NOMO-1 treated with dmso at 0.1 percent for 144 hours (cell line): ENCODE measurements around the gene MAP6D1.
A peak's percentile ranks its signal among the peaks of the same experiment; 100 is the strongest.

Source experiments
- DNase-seq: peaks from one replicate; lab custom pipeline; 2025; ENCODE audit not compliant: unreplicated experiment; lab: John Stamatoyannopoulos, UW

The MAP6D1 gene

DNA sequence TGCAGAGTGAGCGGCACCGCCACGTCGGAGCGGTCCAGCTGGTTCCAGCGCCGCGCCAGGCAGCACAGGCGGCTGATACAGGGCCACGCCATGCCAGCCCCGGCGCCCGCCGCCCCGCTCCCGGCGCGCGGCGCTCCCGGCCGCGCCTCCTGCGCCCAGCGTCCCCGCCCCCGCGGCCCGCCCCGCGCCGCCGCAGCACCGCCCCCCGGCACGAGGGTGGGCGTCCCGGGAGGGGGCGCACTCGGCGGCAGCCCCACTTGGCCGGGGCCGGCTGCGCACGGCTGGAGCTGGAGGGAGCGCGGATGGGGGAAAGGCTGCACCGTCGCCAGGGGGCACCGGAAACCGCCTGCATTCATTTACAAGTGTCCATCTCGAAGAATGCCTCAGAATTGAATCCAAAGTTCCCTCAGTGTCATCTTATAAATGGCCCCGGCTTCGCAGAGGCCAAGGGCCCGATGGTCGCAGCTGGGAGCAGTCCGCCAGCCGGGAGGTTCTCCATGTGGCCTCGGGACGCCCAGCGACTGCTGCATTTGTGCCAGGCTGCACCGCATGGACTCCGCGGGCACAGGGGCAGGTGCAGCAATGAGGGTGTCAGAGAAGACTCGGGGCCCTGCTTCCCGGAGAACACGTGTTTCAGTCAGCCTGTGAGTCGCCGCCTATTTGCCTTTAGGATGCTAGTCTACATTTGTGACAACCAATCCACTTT lies at the start of gene MAP6D1:
MAP6D1 (minus strand) TSS at position 122 of the 706 bp plus-strand sequence; CDS start at position 92, 30 bp downstream.
- peak; percentile 71 for DNase-seq

DNA sequence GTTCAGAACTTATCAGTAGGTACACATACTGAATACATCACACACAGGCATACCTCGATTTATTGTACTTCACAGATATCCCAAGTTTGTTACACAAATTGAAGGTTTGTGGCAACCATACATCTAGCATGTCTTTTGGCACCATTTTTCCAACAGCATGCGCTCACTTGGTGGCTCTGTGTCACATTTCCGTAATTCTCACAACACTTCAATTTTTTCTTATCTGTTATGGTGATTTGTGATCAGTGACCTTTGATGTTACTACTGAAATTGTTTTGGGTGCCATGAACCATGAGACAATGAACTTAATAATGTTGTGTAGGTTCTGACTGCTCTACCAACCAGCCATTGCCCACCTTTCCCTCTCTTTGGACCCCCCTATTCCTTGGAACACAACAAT lies 48.5 kb upstream of the MAP6D1 start:
- no peak for DNase-seq

DNA sequence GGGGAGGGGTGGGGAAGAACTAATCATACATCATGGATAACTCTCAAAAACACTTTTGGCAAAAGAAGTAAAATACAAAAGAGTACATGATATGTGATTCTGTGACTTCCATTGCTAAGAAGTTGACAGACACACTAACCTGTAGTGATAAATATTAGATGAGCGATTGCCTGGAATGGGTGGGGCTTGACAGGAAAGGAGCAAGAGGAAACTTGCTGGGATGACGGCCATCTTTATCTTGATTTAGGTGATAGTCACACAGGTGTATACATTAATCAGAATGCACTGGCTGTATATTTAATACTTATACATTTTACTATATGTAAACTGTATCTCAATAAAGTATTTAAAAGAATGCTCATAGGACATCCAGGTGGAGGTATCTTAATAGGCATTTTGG lies 46.2 kb upstream of the MAP6D1 start:
- no peak for DNase-seq

DNA sequence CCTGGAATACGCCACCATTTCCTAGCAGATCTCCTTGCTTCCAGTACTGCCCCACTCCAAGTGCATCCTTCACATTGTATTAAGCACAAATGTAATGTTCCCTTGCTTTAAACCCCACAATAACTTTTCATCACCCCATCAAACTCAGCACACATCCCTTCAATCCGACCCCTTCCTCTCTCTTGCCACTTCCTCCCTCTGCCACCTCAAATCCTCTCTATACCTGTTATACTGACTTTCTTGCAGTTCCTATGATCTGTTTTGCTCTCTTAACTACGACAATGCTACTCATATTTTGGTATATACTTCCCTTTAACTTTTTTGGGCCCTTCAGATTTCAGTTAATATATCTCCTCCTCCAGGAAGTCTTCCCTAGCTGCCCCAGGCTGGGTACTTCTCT lies 45.2 kb upstream of the MAP6D1 start:
- DNase-seq, result peak; percentile 1

DNA sequence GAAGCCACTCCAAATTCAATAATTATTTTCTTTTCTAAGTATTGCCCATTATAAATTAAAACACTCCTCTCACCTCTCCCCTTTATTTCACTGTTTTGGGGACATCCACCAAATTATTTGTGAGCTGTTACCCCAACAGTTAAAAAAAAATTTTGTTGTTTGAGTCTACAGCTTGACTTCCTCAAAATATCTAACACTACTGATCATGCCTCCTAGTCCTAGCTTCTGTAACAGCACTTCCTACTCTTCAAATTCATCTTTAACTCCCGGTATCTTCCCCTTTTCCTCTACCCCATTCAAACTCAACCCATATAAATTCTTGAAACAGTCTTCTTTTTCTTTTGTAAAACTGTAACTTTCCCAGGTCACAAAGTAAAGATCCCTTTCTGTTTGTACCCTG lies 43.4 kb upstream of the MAP6D1 start:
- DNase-seq, result peak; percentile 60

DNA sequence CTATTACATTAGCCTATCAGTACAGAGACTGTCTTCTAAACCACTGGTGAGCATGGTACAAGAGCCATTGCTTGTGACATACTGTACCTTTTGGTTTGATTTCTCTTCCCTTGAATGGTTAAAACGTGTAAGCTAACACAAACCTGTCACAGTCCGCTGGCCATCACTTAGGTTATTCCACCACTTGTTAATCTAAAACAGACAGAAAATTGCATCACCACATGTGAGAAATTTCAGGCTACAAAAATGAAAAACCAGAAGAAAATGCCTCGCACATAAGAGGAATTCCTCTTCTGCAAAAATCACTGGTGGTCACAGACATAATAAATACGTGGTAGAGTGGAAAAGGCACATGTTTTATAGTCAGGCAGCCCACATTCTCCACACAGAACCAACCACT lies 37.2 kb upstream of the MAP6D1 start:
- DNase-seq, result no peak

DNA sequence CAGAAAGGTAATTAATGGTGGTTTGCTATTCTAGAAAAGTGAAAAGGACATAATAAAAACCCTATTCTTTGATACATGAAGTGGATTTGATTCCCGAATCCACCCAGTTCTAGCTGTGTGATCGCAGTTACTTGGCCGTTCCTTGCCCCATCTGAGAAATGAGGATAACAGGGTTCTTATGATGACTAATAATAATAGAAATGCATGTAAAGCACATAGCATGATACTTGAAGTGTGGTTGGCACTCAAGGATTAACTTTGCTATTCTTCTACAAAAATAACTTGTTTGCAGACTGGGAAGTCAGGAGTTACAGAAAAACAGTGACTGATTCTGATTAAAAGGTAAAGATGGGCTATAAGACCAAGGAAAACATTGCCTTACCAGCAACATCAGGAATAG lies 32.5 kb upstream of the MAP6D1 start:
- no peak for DNase-seq

DNA sequence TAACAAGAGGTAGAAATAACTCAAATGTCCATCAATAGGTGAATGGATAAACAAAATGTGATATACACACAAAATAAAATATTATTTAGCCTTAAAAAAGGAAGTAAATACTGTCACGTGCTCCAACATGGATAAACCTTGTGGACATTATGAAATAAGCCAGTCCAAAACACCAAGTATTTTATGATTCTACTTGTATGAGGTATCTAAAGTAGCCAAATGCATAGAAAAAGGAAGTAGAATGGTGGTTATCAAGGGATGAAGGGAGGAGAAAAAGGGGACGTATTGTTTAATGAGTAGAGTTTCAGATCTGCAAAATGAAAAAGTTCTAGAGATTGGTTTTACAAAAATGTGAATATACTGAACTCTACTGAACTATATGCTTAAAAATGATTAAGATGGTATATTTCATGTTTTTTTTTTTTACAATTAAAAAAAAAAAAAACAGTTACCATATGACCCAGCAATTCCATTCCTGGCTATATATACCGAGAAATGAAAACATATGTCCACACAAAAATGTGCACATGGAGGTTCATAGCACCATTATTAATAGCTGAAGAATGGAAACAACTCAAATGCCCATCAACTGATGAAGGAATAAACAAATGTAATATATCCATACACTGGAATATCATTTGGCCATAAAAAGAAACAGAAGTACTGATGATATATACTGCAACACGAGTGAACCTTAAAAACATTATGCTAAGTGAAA lies 29.1 kb upstream of the MAP6D1 start:
- DNase-seq, result peak; percentile 28

DNA sequence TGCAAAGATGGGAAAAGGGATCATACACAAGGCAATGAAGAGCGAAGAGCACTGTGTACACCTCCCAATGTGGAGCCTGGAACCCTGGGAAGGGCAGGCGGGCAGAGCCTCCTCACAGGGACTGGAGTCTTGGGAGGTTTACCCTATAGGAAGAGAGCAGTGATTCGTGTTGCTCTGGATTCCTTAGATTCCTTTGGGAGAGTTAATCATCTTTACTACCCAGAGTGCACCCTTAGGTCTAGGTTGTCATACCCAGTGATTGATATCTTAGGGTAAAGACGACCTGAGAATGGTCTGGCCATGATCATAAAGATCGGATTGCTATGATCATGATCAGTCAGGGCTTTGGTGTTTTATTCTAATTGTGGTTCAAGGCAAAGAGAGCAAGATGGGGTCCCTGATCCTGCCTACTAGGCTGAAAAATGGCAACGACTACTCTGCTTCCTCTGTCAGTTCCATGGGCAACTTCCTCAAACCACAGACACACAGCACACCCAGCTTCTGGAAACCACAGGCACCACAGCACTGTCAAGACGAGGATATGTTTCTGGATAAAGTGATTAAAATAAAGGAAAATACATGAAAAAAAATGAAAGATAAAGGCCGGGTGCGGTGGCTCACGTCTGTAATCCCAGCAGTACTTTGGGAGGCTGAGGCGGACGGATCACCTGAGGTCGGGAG lies 20.4 kb upstream of the MAP6D1 start:
- DNase-seq, result no peak

DNA sequence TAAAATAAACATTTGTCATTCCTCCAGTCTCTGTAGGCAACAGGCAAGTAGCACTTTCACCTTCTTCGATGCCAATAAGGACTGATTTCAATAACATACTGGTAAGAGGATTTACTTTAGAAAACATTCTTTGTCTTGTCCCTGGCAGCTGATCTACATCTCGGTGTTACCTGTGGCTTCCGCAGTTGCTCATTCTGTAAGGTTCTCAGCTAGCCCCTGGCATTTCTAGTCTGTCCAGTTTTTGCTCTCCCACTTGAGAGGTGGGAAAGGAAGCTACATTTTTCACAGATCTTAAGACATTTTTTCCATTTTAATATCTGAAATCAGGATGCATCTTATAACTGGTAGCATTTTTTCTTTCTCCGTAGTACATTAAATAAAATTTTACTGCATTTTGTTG lies 19.7 kb upstream of the MAP6D1 start:
- no peak for DNase-seq

DNA sequence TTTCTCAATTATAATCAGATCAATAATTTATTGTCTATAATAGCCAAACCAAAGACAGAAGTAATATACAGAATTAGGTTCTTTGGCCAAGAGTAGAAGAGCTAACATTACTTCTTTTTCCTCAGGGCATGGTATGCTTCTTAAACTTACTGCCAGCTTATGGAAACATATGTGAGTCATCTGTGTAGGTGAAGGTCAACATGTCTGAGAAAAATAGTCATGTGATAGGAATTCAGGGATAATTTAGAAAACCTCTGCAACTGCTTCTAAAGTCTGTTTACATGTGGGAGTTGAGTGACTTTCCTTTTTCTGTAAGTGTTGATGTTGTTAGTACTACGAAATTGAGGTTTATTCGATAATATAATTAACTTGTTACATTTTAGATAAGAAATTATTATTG lies 19.2 kb upstream of the MAP6D1 start:
- no peak for DNase-seq

DNA sequence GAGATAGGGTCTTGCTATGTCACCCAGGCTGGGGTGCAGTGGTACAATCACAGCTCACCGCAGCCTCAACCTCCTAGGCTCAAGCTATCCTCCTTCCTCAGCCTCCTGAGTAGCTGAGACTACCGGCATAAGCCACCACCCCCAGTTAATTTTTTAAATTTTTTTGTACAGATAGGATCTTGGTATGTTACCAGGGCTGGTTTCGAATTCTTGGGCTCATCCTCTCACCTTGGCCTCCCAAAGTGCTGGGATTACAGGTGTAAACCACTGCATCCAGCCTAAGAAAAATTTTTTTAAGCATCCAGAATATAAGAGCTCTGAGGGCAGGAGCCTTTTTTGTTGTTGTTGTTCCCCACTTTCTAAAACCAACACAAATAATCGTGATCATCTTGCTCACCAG lies 14.4 kb upstream of the MAP6D1 start:
- DNase-seq, result no peak

DNA sequence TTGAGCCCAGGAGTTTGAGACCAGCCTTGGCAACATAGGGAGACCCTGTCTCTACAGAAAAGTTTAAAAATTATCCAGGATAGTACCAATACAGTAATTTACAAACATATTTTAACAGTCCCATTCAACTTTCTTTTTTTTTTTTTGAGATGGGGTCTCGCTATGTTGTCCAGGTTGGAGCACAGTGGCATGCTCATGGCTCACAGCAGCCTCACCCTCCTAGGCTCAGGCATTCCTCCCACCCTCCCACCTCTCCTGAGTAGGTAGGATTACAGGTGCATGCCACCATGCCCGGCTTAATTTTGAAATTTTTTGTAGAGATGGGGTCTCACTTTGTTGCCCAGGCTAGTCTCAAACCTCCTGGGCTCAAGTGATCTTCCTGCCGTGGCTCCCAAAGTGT lies 12.5 kb upstream of the MAP6D1 start:
- DNase-seq, result no peak

DNA sequence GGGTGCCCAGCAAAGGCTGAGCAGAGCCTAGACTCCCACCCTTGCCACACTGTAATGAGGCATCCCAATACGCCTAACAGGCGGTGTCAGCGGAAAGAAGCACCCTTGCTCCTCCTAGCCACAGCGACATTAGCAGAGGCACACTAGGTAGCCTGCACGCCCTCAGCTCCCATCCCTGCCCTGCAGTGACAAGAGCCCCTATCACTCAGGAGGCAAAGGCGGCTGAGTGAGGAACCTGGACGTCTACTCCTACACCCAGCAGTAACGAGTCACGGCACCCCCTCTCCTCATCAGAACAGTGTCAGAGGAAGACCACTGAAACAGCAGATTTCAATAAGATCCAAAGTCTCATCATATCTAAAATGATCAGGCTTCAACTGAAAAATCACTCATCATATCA lies 12.0 kb upstream of the MAP6D1 start:
- no peak for DNase-seq

DNA sequence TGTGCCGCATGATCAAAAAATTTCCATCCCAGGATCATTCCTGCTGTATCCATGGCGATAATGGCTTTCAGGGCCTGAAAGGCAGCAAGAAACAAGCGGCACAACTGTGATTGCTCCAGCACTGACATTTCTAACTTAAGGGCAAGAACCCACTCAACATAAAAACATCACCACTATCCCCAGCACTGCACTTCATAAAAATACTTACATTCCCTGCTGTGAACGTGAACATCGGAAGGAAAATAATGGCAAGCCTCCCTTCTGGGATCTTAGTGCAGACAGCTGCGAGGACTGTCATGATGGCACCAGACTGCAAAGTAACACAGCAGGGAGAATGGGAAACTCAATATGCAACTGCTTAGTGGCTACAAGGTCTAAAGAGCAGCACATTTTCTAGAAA lies 8.1 kb upstream of the MAP6D1 start:
- no peak for DNase-seq

DNA sequence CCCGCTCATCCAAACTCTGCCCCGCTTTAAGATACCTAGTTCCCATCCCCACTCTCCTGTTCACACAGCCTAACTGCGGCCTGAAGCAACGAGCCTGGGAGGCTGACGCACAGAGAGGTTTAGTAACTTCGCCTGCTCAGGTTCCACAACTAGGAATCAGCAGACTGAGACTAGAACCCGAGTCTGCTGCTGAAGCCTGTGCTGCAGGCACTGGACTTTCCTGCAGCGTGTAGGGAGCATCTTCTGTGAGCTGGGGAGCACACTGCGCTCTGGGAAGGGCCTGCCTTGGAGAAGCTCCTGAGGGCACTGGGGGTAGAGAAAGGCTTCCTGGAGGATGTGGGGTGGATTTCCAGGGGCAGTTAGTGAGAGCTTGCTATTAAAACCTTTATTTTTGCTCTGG lies 4.8 kb upstream of the MAP6D1 start:
- DNase-seq, result no peak

DNA sequence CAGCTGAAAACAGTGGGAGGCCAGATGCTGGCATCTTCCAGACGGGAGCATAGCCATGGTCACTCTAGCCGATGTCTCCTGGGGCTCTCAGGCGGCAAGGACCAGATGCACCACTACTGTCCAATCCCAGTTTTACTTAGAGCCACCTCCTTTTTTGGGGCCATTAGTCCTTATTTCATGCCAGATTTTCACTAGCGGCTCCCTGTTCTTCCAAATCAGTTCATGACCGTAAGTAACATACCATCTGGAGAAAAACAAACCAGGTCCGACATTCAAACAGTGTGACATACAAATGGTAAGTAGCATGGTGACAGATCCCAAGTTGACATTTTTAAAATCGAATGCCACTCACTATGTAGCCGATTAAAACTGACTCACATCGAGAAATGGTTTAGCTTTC lies 4.1 kb upstream of the MAP6D1 start:
- DNase-seq, result no peak

DNA sequence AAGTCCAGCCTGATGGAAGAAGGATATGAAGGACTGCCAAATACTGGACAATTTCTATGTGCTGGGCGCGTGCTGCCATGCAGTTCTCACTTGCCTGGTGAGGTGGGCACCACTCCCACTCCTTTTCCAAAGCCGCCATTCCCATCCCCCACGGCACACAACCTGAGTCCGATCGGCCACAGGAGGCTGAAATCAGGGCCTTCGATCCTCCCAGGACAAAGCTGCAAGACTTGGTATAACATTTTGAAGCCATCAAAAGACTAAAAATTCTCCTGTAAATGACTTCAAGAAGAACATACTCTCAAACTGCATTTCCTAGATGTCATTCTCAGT lies 3.1 kb upstream of the MAP6D1 start:
- no peak for DNase-seq

DNA sequence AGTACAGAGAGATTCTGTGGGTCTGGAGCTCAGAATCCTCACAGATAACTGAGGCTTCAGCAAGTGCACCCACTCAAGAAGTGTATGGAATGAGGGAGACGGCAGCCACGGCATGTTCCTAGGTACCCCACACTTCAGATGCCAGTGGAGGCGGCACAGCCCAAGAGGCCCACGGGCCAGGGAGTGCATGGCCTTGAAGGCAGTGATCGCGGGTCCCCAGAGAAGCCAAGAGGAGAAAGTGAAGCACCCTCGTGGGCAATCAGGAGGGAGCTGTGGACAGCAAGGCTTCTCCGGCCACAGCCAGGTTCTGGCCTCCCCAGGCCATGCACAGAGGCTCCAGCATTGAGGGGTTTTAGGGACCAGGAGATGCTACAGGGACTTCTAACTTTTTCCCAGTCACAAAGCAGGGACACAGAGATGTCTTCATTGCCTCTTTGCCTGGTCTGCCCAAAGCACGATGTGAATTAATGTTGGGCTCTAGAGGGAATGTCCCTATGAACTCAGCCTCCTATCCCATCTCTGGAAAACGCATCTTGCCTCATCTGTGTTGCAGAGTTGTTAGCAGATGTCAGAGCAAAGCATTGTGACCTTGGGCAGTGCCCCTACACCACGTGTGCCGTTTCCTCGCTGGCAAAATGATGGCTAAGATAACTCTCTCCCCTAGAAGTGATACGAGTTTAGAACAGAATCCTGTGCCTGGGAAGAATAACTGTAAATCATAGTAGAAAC lies 2.6 kb upstream of the MAP6D1 start:
- DNase-seq, result no peak

DNA sequence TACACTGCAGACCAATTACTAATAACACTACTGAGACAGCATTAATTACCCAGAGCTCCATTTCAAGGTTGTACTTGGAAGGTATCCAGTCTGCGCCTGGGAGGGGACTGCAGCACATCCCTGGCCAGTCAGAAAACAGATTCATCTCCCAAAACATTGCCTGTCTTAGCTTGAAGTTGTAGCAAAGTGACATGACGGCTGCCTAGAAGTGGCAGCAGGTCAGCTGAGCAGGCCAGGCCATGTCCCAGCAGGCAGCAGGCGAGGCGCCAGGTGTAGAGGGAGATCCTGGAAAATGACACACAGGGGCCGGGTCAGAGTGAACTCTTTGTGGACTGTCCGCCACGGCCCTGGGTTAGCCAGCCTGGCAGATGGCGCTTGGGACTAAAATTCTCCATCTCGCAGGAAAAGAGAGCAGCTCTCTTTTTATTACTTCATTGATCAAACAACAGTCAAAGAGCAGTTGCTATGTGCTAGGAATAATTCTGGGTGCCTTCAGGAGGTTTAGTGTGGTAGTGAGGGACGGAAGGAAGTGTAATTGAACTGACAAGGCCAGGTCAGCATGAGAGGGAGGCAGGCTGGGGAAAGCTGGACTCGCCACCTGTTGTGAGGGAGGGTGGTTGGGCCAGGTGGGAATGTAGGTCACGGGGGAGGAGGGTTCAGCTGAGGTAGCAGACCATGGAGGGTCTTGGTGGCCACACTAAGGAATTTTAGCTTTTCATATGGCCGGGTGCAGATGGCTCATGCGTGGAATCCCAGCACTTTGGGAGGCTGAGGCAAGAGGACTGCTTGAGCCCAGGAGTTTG lies 1.3 kb upstream of the MAP6D1 start:
- DNase-seq, result no peak
